Measurements from ENCODE around the gene CEP170.

The CEP170 gene

DNA sequence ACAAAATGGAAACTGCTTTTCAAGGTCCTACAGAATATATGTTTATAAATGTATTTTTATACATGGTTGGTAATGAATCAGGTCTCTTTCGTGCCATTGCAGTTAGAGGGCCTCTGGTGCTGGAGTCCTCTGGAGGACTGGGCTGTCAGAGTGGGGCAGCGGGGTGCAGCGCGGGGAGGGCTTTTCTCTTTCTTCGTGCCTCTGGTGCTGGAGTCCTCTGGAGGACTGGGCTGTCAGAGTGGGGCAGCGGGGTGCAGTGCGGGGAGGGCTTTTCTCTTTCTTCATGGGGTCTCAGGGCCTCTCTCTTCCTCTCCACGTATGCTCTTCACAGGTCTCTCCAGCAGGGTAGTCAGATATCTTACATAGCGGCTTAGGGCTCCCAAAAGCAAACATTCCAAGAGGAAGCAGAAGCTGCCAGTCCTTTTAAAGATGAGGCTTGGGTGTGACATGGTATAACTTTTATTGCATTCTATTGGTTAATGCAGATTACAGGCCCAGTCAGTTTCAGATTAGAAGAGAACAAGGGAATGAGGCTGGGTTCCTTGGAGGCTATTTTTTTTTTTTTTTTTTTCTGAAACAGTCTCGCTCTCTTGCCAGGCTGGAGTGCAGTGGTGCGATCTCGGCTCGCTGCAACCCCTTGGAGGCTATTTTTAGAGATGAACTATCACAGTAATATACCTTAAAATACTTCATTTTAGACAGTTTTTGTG is 13.8 kb upstream of the CEP170 start:
- in situ Hi-C loops (cut with MboI; ENCODE audit: low sequenced_read_pairs), result no loop called here

DNA sequence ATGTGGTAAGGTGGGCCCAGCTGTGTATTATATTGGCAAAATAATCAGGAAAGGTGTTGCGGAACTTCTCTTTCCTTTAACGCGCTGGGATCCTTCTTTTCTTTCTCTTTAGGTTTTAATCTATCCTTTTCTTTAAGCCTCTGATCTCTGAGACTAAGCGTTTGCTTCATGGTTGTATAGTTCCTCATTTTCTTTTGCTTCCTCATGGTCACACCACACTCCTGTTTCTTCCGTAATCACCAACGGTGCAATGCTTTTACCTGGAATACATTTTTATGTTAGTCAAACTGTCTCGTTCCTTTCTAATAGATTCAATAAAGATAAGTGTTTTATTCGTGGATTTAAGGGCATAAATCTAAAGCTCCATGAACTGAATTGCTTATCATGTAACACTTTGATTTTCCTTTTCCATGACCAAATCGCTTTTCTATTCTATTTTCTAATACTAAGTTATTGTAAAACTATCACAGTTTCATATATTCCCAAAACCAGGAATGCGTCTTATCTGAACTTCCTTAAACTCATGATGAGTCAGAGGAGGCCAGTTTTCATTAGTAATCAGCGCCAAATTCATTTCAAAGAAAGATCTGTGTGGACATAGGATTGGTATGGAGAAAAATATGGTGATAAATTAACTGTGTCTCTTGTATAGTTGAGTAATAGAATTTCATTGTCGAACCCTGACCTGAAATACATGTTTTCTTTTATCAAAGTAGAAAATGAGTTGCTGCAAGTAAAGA is 13.0 kb upstream of the CEP170 start:
- in situ Hi-C loops (cut with MboI; ENCODE audit: low sequenced_read_pairs), result no loop called here

DNA sequence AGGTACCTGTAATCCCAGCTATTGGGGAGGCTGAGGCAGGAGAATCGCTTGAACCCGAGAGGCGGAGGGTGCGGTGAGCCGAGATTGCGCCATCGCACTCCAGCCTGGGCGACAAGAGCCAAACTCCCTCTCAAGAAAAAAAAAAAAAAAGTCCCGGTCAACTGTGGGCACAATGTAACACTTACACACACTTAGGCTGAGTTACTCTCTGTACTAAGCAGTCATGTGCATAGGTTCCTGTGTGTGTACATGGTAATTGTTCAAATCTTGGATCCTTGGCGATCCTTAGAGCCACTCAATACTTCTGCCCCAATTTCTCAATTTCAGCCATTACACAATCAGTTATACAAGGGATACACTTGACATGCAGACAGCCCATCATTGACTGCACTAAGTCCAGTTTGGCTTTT is 12.4 kb upstream of the CEP170 start:
- in situ Hi-C loops (cut with MboI; ENCODE audit: low sequenced_read_pairs), result no loop called here

DNA sequence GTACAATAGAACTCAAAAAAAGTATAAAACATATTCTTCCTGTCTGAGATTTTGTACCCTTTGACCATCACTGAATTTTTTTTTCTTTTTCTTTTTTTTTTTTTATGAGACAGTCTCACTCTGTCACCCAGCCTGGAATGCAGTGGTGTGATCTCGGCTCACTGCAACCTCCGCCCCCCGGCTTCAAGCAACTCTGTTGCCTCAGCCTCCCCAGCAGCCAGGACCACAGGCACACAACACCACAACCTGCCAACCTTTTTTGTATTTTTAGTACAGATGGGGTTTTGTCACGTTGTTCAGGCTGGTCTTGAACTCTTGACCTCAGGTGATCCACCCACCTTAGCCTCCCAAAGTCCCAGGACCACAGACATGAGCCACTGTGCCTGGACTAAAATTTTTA is 11.2 kb upstream of the CEP170 start:
- in situ Hi-C loops (cut with MboI; ENCODE audit: low sequenced_read_pairs), result no loop called here

DNA sequence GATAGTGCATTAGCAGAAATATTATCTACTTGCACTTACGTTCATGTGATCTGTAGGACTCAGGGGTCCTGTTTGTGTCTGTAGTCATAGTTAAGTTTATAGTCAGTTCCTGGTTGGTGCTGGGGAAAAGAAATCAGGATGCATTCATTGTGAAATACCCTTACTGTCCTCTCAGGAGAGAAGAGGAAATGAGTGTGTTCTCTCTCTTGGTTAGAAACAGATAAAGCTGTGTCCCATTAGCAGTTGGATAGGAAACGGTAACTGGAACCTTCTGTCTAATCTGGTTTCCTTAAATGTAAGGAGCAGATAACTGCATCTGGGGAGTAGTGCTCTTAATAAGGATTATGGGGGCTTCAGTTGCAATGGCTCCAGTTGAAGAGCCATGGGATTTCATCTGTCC is 9.6 kb upstream of the CEP170 start:
- in situ Hi-C loops (cut with MboI; ENCODE audit: low sequenced_read_pairs), result no loop called here

DNA sequence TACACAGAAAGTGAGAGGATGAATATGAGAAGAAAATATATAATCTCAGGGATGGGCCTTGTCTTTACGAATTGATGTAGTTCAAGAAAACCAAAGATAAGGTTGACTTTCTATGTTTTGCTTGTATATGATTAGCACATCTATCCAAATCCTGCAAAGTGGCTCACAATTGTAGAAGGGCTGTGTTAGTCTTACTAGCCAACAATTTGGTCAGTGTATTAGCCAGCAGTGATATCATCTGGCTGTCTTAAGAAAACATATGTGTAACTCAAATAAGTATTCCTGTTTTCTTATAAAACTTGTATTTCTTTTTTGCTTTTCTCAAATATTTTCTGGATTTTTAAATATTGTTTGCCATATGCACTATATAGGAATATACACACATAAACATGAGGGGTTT is 6.3 kb upstream of the CEP170 start:
- in situ Hi-C loops (cut with MboI; ENCODE audit: low sequenced_read_pairs), result no loop called here

DNA sequence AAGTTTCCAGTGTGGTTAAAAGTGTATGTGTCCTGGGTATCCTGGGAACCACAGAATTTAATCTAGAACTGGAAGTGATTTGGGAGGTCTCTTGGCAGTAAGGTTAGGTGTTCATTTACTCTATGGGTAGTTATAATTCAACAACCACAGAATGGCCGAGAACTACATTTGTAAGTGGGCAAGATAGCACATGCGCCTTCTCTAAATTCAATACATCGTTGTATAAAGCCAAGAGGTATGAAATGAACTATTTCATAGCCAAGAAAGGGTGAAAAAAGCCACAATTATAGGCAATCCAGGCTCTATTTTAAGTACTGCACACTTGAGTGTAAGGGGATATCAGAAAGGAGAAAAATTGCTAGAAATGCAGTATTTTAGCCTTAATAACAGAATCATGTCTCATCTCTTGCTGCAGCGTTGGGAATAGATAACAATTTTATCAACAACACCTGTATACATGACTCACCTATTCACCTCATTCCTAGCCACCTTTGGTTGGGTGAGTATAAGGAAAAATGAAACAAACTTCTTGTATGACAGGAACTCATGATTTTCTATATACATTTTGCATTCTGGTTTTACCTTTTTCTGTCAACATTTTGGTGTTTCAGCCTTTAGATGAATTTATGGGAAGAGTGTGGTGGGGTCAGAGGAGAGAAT is 5.3 kb upstream of the CEP170 start:
- in situ Hi-C loops (cut with MboI; ENCODE audit: low sequenced_read_pairs), result no loop called here

DNA sequence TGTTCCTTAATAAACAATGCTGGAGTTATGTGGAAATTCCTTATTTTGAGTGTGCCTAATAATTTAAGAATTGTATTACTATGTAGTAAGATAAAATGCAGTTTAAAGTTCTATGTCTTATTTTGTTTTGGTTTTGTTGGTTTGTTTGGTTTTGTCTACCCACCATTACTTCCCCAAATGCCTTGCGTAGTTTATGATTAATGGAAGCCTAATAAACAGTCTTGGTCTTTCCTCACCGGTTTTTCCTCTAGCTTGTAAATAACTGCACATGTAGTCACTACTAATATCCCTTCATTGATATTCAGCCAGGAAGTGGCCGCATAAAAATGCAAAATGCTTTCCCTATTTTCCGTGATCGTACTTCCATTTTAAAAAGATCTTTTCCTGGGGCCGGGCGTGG is 3.6 kb upstream of the CEP170 start:
- in situ Hi-C loops (cut with MboI; ENCODE audit: low sequenced_read_pairs), result no loop called here

DNA sequence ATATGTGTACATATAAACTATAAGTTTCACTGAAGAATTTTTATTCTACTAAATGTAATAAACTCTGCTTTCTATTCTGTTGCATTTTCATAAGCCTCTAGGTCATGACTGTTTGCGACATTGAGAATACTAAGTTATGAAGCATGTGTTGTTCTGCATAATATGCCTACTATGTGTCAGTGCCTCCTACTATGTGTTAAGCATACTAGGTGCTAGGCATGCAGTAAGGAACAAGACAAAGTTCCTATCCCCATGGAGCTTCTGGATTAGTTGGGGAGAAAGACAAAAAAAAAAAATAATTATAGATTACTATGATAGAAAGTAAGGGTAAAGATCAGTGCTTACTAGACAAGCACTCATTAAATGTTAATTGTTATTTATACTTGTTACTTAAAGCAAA is 2.1 kb upstream of the CEP170 start:
- in situ Hi-C loops (cut with MboI; ENCODE audit: low sequenced_read_pairs), result no loop called here

DNA sequence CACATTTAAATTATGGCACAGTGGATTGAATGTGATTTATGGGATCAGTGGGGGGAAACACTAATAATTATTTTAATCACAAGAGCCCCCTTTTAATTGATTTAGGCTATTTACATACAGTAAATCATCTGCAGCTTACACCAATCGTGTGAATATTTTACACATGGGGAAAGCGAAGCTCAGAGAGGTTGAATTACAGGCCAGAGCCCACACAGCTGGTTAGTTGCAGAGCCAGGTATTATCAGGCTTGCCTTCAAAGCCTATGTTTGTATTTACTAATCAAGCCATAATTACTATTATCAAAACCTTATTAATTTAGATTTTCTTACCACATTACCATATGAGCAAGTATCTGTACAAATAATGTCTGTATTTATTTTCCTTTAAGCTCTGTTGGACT is 1.5 kb upstream of the CEP170 start:
- in situ Hi-C loops (cut with MboI; ENCODE audit: low sequenced_read_pairs), result no loop called here

DNA sequence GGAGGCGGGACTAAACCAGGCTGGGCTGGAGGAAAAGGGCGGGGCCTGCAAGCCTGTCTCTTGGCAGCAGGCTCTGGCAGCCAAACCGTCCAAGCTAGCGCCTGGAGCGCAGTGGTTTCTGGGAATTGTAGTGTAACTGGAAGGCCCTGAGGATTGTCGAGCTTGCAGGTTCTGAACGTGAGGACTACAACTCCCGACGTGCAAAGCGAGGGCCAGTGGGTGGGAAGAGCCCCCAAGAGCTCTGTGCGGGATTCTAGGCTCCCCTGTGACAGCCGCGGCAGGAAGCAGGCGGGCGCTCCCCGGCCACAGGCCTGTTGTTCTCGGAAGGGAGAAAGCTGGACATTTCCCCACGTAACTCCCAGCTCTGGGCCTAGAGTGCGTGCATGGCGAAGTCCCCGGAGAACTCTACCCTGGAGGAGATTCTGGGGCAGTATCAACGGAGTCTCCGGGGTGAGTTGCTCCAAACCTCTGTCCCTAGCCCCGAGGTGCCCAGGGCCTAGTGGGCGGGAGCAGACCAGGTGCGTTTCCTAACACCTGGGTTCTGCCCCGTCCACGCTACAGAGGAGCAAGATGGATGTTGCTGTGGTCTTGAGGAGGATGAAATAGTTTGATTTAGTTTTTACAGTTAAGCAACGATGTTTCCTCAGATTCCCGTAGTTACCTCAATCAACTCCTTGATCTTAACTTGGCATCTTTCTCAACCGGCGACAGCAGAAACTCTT is 871 bp upstream of the CEP170 start, which contains the start of gene SDCCAG8:
TSS of gene SDCCAG8 (plus strand) at position 251 of the 722 bp plus-strand sequence. CDS start at position 384, 133 bp downstream.
- in situ Hi-C loops (cut with MboI; ENCODE audit: low sequenced_read_pairs), result no loop called here

DNA sequence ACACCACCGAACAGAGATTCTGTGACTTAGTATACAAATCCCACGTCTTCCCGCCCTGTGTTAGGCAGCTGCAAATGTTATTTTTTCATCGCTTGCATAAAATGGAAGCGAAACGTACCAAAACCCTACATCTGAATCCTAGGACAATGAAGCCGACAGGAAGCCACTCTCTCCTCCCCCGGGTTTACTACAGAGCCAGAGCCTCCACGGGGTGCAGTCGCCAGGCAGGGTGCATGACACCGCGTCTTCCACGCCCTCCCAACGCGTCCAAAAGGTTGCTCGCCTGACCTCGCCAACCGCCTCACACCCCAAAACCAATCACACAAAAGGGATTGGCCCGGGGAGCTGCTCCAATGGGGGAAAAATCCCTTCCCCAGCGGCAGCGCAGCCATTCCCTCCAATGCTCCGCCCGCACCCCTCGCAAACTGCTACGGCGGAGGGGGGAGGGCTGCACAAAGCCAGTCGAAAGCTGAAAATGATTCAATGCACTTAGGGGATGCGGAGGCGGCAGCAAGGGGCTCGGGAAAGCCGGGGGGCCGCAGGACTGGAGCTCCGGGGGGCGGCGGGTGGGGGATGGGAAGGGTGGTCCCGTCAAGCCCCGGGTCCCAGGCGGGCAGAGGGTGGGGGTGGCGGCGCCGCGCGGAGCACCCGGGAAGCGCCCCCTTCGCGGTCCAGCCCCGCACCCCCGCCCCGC is 701 bp downstream of the CEP170 start:
- in situ Hi-C loops (cut with MboI; ENCODE audit: low sequenced_read_pairs), result no loop called here

DNA sequence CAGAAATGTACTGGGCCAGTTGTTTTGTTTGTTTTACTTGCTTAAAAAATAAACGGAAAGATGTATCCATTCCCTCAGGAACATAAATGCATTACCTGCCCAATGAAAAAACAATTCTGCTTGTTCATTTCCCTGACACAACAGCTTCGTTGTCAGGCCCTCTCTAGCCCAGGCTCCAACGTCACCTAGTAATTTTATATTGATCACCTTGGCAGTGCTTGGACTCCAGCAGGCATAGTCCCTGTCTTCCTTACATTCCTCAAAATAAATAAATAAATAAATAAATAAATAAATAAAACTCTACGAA is 1.2 kb downstream of the CEP170 start:
- in situ Hi-C loops (cut with MboI; ENCODE audit: low sequenced_read_pairs), result no loop called here

DNA sequence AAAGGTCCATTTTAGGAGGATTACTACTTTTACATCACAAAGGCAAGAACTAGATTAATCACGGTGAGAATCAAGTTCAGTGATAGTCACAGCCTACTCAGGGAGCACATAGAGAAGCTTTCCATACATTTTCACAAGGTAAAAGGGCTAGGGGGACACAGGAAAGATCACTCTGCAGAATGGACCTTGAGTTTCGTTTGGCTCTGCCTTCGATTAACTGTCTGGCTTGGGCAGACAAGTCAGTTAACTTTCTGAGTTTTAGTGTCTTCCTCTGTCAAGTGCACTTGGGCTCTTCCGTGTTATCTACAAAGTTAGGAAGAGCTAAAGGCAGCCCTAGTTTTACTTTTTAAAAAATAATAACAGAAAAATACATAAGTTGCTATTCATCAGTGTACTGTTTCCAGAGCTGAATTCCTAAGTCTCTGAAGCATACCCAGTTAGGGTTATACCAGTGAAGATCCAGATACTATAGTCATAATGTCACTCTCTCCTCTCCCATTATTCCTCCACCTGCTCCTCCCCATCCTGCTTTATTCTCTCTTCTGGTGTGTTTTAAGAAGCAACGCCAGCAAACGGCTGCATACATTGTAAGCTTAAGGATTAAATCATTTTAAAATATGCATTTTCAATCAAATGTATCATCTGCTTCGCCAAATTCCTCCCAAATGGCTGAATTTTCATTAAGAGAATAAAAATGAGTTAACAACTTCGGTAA is 1.7 kb downstream of the CEP170 start:
- in situ Hi-C loops (cut with MboI; ENCODE audit: low sequenced_read_pairs), result no loop called here

DNA sequence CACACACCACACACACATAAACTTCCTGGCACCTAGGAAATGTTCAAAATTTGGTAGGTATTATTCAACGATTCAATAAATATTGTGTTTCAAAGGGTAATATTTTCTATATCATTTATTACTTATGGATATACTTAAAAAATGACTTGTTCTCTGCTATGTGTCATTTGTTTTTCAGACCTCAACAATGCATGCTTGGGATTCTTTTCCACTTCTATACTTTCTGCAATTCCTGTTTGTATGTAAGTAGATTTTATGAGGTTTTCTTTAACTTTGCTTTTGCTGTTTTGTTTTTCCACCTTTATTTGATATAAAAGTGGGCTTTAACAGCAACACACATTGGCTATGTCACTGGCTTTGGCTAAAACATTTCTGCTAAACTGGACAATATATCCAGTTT is 3.5 kb downstream of the CEP170 start:
- in situ Hi-C loops (cut with MboI; ENCODE audit: low sequenced_read_pairs), result no loop called here

DNA sequence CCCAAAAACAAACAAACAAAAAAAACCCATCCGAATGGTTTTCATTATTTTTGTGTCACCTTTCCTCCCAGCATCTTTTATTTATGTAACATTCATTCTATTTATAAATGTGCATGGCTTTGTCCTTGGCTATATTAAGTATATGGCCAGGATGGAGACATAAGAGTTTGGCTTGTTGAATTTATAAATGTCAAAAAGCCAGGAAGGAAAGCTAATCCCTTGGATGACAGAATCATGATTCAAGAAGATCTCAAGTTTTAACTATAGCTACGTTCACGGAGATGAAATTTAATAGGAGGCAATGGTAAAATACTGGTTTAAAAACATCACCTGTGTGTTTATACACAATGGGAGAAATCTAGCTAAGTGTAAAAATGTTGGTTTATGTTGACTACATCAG is 5.0 kb downstream of the CEP170 start:
- in situ Hi-C loops (cut with MboI; ENCODE audit: low sequenced_read_pairs), result no loop called here

DNA sequence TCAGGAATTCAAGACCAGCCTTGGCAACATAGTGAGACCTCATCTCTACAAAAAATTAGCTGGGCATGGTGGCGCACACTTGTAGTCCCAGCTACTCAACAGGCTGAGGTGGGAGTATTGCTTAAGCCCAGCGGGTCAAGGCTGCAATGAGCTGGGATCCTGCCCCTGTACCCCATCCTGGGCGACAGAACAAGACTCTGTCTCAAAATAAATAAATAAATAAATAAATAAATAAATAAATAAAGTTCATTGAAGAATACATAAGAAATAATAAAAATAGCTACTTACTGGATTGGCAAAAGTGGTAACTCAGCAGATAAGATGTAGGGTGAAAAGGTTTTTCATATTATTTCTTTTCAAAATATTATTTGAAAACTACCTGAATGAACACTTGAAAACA is 5.9 kb downstream of the CEP170 start:
- in situ Hi-C loops (cut with MboI; ENCODE audit: low sequenced_read_pairs), result no loop called here

DNA sequence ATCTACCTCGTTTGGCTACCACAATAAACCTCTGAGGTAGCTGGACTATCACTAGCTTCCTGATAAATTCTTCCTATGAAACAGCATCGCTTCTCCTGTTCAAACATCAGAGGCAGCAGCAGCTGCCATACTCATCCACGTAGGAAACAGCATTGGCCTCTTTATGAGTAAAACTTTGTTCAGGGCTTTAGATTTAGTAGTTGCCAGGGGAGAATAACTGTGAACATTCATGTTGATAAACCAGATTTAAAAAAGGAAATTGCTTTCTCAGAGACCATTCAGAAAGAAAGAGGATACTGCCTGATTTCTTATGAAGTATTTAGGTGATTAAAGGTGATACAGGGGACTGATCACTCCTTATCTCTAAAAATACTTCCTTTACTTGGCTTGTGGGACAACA is 7.2 kb downstream of the CEP170 start:
- in situ Hi-C loops (cut with MboI; ENCODE audit: low sequenced_read_pairs), result no loop called here

DNA sequence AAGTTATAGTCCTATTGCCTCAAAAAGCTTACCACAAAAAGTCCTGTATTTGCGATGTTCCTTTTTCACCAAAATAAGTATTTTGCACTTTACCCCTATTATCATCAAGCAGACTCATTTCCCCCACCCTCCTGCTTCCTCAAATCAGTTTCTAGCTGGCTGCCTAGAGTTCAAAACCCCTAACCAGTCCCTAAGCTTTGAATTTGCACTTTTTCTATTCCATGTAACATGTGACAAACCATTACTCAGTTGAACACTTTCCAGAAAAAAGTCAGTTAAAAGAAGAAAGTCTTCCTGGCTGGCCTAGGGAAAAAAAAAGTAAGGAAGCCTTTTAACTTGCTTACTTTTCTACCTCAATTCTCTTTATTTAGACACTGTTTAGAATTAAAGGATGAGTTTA is 8.2 kb downstream of the CEP170 start:
- in situ Hi-C loops (cut with MboI; ENCODE audit: low sequenced_read_pairs), result no loop called here

DNA sequence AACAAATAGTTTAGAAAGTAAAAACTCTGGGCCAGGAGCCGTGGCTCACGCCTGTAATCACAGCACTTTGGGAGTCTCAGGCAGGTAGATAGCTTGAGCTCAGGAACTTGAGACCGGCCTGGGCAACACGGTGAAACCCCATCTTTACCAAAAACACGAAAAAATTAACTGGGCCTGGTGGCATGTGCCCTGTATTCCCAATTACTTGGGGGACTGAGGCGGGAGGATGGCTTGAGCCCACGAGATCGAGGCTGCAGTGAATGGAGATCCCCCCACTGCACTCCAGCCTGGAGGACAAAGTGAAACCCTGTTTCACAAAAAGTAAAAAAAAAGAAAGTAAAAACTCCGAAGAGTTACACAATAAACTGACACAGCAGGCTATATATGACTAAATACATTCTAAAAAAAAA is 10.6 kb downstream of the CEP170 start:
- in situ Hi-C loops (cut with MboI; ENCODE audit: low sequenced_read_pairs), result no loop called here

Measured in HL-60/S4 (cell line).